Right lobe of liver (tissue), 6 donors: ENCODE results near the gene KCNQ5. TPM values are rescaled to one million over a fixed set of nuclear protein-coding genes. Genes with fewer than 3 reads are reported as not detected.

ENCODE experiments used
- ATAC-seq, 4 donors: fragments of 200-7000 bp; cut with Tn5 transposase; one replicate each; pipeline ENCODE4 v1.9.1; 2020; ENCODE audit warnings: mild to moderate bottlenecking in 4 of 4, moderate library complexity in 4 of 4
- DNase-seq, 3 donors: peaks; one replicate each; pipeline ENCODE4 v3.0.0-alpha.2; 2020
- H3K27ac ChIP-seq, 3 donors: fragments of 200-600 bp; one replicate each; pipeline ENCODE4 v1.8.0; 2022
- H3K27me3 ChIP-seq, 2 donors: fragments of 200-600 bp; one replicate each; pipeline ENCODE4 v1.8.0; 2022
- H3K36me3 ChIP-seq, 4 donors: fragments of 200-600 bp; sonication (generic) in 1 of 4; one replicate each; pipeline versions ENCODE4 v1.5.1 to v1.8.0; 2017 to 2022; ENCODE audit warnings: control low read depth in 1 of 4
- H3K4me1 ChIP-seq, 4 donors: fragments of 200-600 bp; sonication (generic) in 1 of 4; one replicate each; pipeline versions ENCODE4 v1.5.1 to v1.8.0; 2017 to 2022; ENCODE audit warnings: control low read depth in 1 of 4
- H3K4me3 ChIP-seq, 3 donors: fragments of 200-600 bp; one replicate each; pipeline ENCODE4 v1.8.0; 2022
- H3K9me3 ChIP-seq, 4 donors: fragments of 200-600 bp; sonication (generic) in 1 of 4; one replicate each; pipeline versions ENCODE4 v1.5.1 to v1.8.0; 2017 to 2022; ENCODE audit warnings: control low read depth in 1 of 4
- POLR2A ChIP-seq: fragments of 450-650 bp; IDR thresholded peaks from one replicate; pipeline ENCODE4 v1.6.1; 2017; ENCODE audit warnings: antibody characterized with exemption, mild to moderate bottlenecking
- WGBS: methylation state at CpG from one replicate; pipeline ENCODE4 v1.1.6; 2018; ENCODE audit warnings: low coverage, low lambda C conversion rate; ENCODE audit not compliant: insufficient coverage; ENCODE audit errors: missing lambda C conversion rate; 5-methylcytosine and 5-hydroxymethylcytosine counted together
- intact Hi-C, 2 donors: fragments of 100-400 bp; cut with DNase I; formaldehyde crosslinking; loops; one replicate each; pipeline versions ENCODE4 v1.11.2 to v1.14.1; 2022
- total RNA-seq, 6 experiments: library from RNA; depleted of rRNA in 2 of 6; stranded (reverse); fragments of >200 nt in 2 of 6; fragmentation: NEBNext Ultra II Directional in 3 of 6; extraction: Animal tissue kit (Norgen Biotek cat#: 25700) in 3 of 6; gene quantifications; one replicate each; pipeline versions ENCODE4 v1.1.0 to v1.2.4, GENCODE V29; 2016 to 2023
- TF ChIP-seq, protein P1 (sequence below), 4 donors: fragments of 200-600 bp in 3 of 4; fragments of 450-650 bp in 1 of 4; IDR thresholded peaks; one replicate each; pipeline versions ENCODE4 v1.5.1 to v1.8.0; 2016 to 2022; ENCODE audit warnings: antibody characterized with exemption in 4 of 4, mild to moderate bottlenecking in 2 of 4
- donor health status: DM: no; HTN: yes; CAD: no.
- donor health status: DM: no; HTN: no; CAD: no.
- donor health status: DM: no; HTN: no; CAD: no.
- donor health status: DM: no; HTN: yes; CAD: no.
- donor health status: DM: no; HTN: yes; CAD: no.

Gene KCNQ5
- total RNA-seq, 6 experiments from 2014 or later: 0.04 to 0.11 TPM; not detected in 4

DNA sequence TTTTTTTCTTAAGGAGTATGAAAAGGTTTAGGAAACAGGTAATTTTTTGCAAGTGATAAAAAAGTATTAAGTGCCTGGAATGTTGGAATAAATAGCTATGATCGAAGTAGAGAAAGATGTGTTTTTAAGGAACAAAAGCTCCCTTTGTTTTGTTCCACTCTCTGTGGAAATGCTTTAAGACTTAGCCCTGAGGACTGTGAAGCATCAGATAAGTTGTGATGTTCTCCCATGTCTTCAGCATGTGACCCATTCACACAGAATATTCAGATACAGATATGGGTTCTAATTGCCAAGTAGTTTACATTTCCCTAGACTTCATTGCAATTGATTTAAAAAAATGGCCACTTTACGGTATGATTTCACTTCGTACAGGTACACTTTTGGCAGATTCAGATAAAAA lies 80.6 kb downstream of the KCNQ5 start:
- ATAC-seq (no peak), DNase-seq (no peak)
- Histone ChIP-seq H3K4me3 (no peak overlapping the region), H3K27me3 (no peaks in the 10 kb centered on the region), H3K9me3 (no peaks in the 10 kb centered on the region), H3K4me1 (no peaks in the 10 kb centered on the region), H3K36me3 (no peaks in the 10 kb centered on the region), H3K27ac (no peak overlapping the region)
- intact Hi-C loops: no loop called here
- TF ChIP-seq, protein P1, sequence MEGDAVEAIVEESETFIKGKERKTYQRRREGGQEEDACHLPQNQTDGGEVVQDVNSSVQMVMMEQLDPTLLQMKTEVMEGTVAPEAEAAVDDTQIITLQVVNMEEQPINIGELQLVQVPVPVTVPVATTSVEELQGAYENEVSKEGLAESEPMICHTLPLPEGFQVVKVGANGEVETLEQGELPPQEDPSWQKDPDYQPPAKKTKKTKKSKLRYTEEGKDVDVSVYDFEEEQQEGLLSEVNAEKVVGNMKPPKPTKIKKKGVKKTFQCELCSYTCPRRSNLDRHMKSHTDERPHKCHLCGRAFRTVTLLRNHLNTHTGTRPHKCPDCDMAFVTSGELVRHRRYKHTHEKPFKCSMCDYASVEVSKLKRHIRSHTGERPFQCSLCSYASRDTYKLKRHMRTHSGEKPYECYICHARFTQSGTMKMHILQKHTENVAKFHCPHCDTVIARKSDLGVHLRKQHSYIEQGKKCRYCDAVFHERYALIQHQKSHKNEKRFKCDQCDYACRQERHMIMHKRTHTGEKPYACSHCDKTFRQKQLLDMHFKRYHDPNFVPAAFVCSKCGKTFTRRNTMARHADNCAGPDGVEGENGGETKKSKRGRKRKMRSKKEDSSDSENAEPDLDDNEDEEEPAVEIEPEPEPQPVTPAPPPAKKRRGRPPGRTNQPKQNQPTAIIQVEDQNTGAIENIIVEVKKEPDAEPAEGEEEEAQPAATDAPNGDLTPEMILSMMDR (IDR thresholded peaks at IDR 0.05): no peak
- no peak for TF ChIP-seq POLR2A
- 53% methylated on average over 3 of the region's 3 CpGs for WGBS

DNA sequence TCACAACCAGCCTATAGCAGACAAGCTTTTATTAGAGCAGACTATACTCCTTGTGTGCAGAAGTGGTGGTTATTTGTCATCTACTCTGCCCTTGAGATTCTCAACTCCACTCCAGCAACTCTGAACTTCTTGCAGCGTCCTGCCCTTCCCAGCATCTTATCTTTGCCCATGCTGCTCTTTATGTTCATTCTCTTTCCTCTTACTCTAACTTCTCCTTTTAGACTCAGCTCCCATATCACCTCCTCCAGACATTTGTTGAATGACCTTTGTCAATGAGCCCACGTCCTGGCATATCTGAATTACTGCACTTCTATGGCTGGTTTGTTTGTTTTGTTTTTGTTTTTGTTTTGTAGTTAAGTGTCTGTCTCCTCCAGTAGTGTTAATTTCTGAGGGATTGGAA lies 81.2 kb downstream of the KCNQ5 start:
- no peak for ATAC-seq
- Histone ChIP-seq H3K4me3 (no peak overlapping the region), H3K4me1 (no peaks in the 10 kb centered on the region), H3K9me3 (no peaks in the 10 kb centered on the region), H3K27me3 (no peaks in the 10 kb centered on the region), H3K27ac (no peak overlapping the region), H3K36me3 (no peaks in the 10 kb centered on the region)
- TF ChIP-seq POLR2A: no peak
- TF ChIP-seq, protein P1 (IDR thresholded peaks at IDR 0.05): no peak
- no peak for DNase-seq
- intact Hi-C loops: no loop called here
- 24% methylated on average over 2 of the region's 2 CpGs for WGBS

DNA sequence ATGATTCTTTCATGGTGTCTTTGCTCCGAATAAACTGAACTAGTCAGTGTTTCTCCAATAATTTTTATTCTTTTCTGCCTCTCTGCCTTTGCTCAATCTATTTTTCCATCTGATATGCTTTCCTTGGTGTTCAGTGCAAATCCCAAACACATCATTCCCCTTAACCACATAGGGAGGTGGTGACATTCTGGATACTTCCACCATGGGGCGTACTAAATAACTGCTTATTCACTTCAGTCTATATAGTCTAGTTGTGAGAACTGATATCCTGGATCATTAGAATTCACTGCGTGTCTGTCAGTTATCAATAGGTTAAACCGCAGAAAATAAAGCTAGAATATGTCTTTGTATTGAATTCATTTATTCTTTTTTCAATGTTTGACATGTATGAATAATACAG lies 83.1 kb downstream of the KCNQ5 start:
- DNase-seq (no peak), ATAC-seq (no peak)
- Histone ChIP-seq H3K27ac (no peak overlapping the region), H3K27me3 (no peaks in the 10 kb centered on the region), H3K9me3 (no peaks in the 10 kb centered on the region), H3K36me3 (no peaks in the 10 kb centered on the region), H3K4me3 (no peak overlapping the region), H3K4me1 (no peaks in the 10 kb centered on the region)
- TF ChIP-seq POLR2A: no peak
- TF ChIP-seq, protein P1 (IDR thresholded peaks at IDR 0.05): no peak
- WGBS: 44% methylated on average over 4 of the region's 4 CpGs
- intact Hi-C loops: no loop called here

DNA sequence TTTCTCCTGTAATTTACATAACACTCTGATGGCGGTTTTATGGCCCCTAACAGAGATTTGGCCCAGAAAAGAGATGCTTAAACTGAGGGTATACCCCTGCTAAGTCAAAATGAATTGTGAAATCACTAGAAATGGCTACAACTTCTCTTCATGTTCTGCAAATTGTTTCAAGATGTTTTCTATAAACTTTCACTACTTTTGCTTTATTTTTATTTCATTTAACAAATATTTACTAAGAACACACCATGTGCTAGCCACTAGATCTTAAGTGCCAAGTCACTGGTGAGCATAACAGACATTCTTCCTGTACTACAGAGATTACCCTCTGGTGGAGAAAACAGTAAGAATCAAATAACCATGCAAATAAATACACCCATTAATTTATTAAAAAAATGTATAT lies 87.6 kb downstream of the KCNQ5 start:
- TF ChIP-seq, protein P1 (IDR thresholded peaks at IDR 0.05): no peak
- TF ChIP-seq POLR2A: no peak
- Histone ChIP-seq H3K9me3 (no peaks in the 10 kb centered on the region), H3K27ac (no peak overlapping the region), H3K36me3 (no peaks in the 10 kb centered on the region), H3K4me3 (no peak overlapping the region), H3K4me1 (no peaks in the 10 kb centered on the region), H3K27me3 (no peaks in the 10 kb centered on the region)
- intact Hi-C loops: no loop called here
- WGBS: 20% methylated on average over 1 of the region's 1 CpG
- ATAC-seq (no peak), DNase-seq (no peak)

DNA sequence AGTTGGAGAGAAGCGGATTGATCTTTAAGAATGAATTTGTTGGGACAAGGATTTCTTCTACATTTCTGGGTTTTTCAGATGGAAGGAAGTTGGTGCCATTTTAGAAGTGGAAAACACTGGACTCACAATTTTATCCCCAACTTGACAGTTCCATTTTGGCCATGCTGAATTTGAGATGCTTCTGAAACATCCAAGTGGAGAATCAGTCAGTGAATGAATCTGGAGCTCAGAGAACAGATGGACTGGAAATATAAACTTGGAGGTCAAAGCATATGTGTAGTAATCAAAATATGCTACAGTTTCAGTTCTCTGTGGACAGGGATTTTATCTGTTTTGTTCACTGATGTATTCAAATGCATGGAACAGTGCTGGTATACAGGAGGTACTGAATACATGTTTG lies 89.9 kb downstream of the KCNQ5 start:
- 75% methylated on average over 1 of the region's 1 CpG for WGBS
- H3K27me3 ChIP-seq: no peaks in the 10 kb centered on the region
- intact Hi-C loops: no loop called here
- no peaks in the 10 kb centered on the region for H3K36me3 ChIP-seq
- ATAC-seq (no peak), DNase-seq (no peak)
- H3K9me3 ChIP-seq: no peaks in the 10 kb centered on the region
- no peak overlapping the region for H3K4me3 ChIP-seq
- TF ChIP-seq, protein P1 (IDR thresholded peaks at IDR 0.05): no peak
- no peak for TF ChIP-seq POLR2A
- no peak overlapping the region for H3K27ac ChIP-seq
- no peaks in the 10 kb centered on the region for H3K4me1 ChIP-seq
